IMR-90 (cell line): ENCODE data around the gene FRYL. TPM values are rescaled to one million over a fixed set of nuclear protein-coding genes. Genes with fewer than 3 reads are reported as not detected.
"Not testable (repeated sequence)": the region's sequence is repeated elsewhere in the genome, so short reads cannot be mapped to it uniquely, and the experiment has no call there.

Experiments used
- ATAC-seq: fragments of 200-7000 bp; cut with Tn5 transposase; 2 replicates; pipeline ENCODE4 v1.9.1; 2020; ENCODE audit warnings: low read depth, mild to moderate bottlenecking, moderate library complexity
- BruUV-seq: library from RNA; stranded (reverse); fragments of 400-500 nt; replicated peaks from 2 replicates; lab custom pipeline; 2021; lab: Mats Ljungman, UMichigan
- CTCF ChIA-PET: fragments of 300-600 bp; formaldehyde crosslinking; extraction: SDS; loops from one replicate; lab custom pipeline; 2021; ENCODE audit warnings: antibody characterized with exemption; lab: Yijun Ruan, JAX
- POLR2A ChIA-PET: fragments of 300-600 bp; sonication (Branson Sonifier 250); formaldehyde crosslinking; loops from one replicate; lab custom pipeline; 2022; ENCODE audit warnings: antibody characterized with exemption; ENCODE audit not compliant: unreplicated experiment; lab: Charles Lee
- DNase-seq: peaks from one replicate; pipeline ENCODE4 v3.0.0; 2013
- H2AFZ ChIP-seq: replicated peaks from 2 replicates; pipeline ENCODE3; 2013; ENCODE audit warnings: low read length, mild to moderate bottlenecking; ENCODE audit not compliant: poor library complexity
- H2AK5ac ChIP-seq: 2 replicates; pipeline ENCODE4 v1.6.1; 2013; ENCODE audit warnings: low read depth, low read length, inconsistent platforms
- H2AK9ac ChIP-seq: replicated peaks from 2 replicates; pipeline ENCODE3; 2013; ENCODE audit warnings: mild to moderate bottlenecking, low read depth, low read length, moderate library complexity; ENCODE audit not compliant: poor library complexity
- H2BK120ac ChIP-seq: 2 replicates; pipeline ENCODE4 v1.6.1; 2013; ENCODE audit warnings: low read depth, low read length, inconsistent platforms
- H2BK15ac ChIP-seq: 3 replicates; pipeline ENCODE4 v1.6.1; 2013; ENCODE audit warnings: low read depth, low read length, inconsistent platforms
- H2BK20ac ChIP-seq: 2 replicates; pipeline ENCODE4 v1.6.1; 2013; ENCODE audit warnings: low read depth, mild to moderate bottlenecking, inconsistent platforms, low read length, moderate library complexity
- H2BK5ac ChIP-seq: 2 replicates; pipeline ENCODE4 v1.6.1; 2013; ENCODE audit warnings: mild to moderate bottlenecking, low read depth, low read length, inconsistent platforms; ENCODE audit not compliant: poor library complexity, severe bottlenecking
- H3K14ac ChIP-seq: replicated peaks from 2 replicates; pipeline ENCODE4 v1.6.1; 2013; ENCODE audit warnings: low read depth, low read length, inconsistent platforms
- H3K18ac ChIP-seq: 2 replicates; pipeline ENCODE4 v1.6.1; 2013; ENCODE audit warnings: low read depth, low read length, control low read depth
- H3K23ac ChIP-seq: 2 replicates; pipeline ENCODE4 v1.6.1; 2013; ENCODE audit warnings: low read depth, low read length, inconsistent platforms
- H3K27ac ChIP-seq: 2 replicates; pipeline ENCODE4 v1.5.1; 2013; ENCODE audit warnings: mild to moderate bottlenecking, control low read depth, low read length; ENCODE audit not compliant: insufficient read depth
- H3K27me3 ChIP-seq: 2 replicates; pipeline ENCODE4 v1.6.1; 2013; ENCODE audit warnings: low read length; ENCODE audit not compliant: control insufficient read depth, insufficient read depth
- H3K36me3 ChIP-seq: 2 replicates; pipeline ENCODE4 v1.6.1; 2013; ENCODE audit warnings: low read length, mixed read lengths; ENCODE audit not compliant: control insufficient read depth, insufficient read depth
- H3K4ac ChIP-seq: 2 replicates; pipeline ENCODE4 v1.6.1; 2013; ENCODE audit warnings: low read depth, low read length, inconsistent platforms
- H3K4me1 ChIP-seq: 2 replicates; pipeline ENCODE4 v1.6.1; 2013; ENCODE audit warnings: low read length, mixed read lengths; ENCODE audit not compliant: control insufficient read depth, insufficient read depth
- H3K4me2 ChIP-seq: 2 replicates; pipeline ENCODE4 v1.6.1; 2013; ENCODE audit warnings: low read depth, mild to moderate bottlenecking, control low read depth, low read length, moderate library complexity
- H3K4me3 ChIP-seq: 2 replicates; pipeline ENCODE4 v1.5.1; 2013; ENCODE audit warnings: low read depth, mild to moderate bottlenecking, control low read depth, low read length, moderate library complexity; ENCODE audit not compliant: insufficient read depth
- H3K56ac ChIP-seq: 2 replicates; pipeline ENCODE4 v1.6.1; 2013; ENCODE audit warnings: low read length, inconsistent platforms; ENCODE audit not compliant: insufficient read depth; ENCODE audit errors: extremely low read depth
- H3K79me1 ChIP-seq, 2 experiments: 2 replicates each; pipeline ENCODE4 v1.6.1; 2013; ENCODE audit warnings: low read length in 2 of 2, inconsistent platforms in 1 of 2, low read depth in 1 of 2
- H3K9ac ChIP-seq: 2 replicates; pipeline ENCODE4 v1.6.1; 2013; ENCODE audit warnings: low read depth, low read length, control low read depth
- H3K9me1 ChIP-seq: 2 replicates; pipeline ENCODE4 v1.6.1; 2013; ENCODE audit warnings: low read length, inconsistent platforms; ENCODE audit not compliant: insufficient read depth
- H3K9me3 ChIP-seq: 2 replicates; pipeline ENCODE4 v1.6.1; 2013; ENCODE audit warnings: low read length; ENCODE audit not compliant: control insufficient read depth, insufficient read depth
- H4K20me1 ChIP-seq: 2 replicates; pipeline ENCODE4 v1.6.1; 2013; ENCODE audit warnings: low read length, inconsistent platforms; ENCODE audit not compliant: insufficient read depth
- H4K5ac ChIP-seq: 2 replicates; pipeline ENCODE4 v1.6.1; 2013; ENCODE audit warnings: mild to moderate bottlenecking, low read depth, low read length, control low read depth
- H4K8ac ChIP-seq, 2 experiments: 2 replicates each; pipeline ENCODE4 v1.6.1; 2013; ENCODE audit warnings: low read depth in 2 of 2, low read length in 2 of 2, control low read depth in 1 of 2, inconsistent platforms in 1 of 2
- H4K91ac ChIP-seq: 2 replicates; pipeline ENCODE4 v1.6.1; 2013; ENCODE audit warnings: low read depth, low read length, inconsistent platforms; ENCODE audit not compliant: insufficient read depth
- WGBS, 2 experiments: methylation state at CpG; one replicate each; pipeline versions ENCODE4 v1.1.5 to v1.1.7; 2013; ENCODE audit warnings: missing lambda C conversion rate in 2 of 2; ENCODE audit not compliant: insufficient read length in 1 of 2; ENCODE audit errors: extremely low coverage in 2 of 2; 5-methylcytosine and 5-hydroxymethylcytosine counted together
- dilution Hi-C: fragments of 300-500 bp; cut with HindIII; formaldehyde crosslinking; loops from one replicate; pipeline ENCODE4 v1.14.3; 2018; ENCODE audit warnings: low sequenced_read_pairs; ENCODE audit not compliant: unreplicated experiment
- in situ Hi-C: fragments of 300-500 bp; cut with MboI; formaldehyde crosslinking; loops from 3 replicates; pipeline ENCODE4 v1.14.3; 2019; ENCODE audit warnings: low sequenced_read_pairs, inconsistent platforms, mixed read lengths
- intact Hi-C: fragments of 100-400 bp; cut with micrococcal nuclease; formaldehyde crosslinking; loops from 2 replicates; pipeline ENCODE4 v1.10.0; 2022
- polyA plus RNA-seq, 3 experiments: library from polyadenylated mRNA; depleted of rRNA; stranded (reverse); fragments of >200 nt; gene quantifications; 2 replicates each; pipeline ENCODE4 v1.2.3, GENCODE V29; 2012; ENCODE audit warnings: low replicate concordance in 1 of 3
- total RNA-seq: library from RNA; depleted of rRNA; stranded (reverse); fragments of >200 nt; gene quantifications from 2 replicates; pipeline ENCODE4 v1.2.3, GENCODE V29; 2012

The FRYL gene
- total and polyA plus RNA-seq, 2 of the 4 experiments (the other 2 are of a cell fraction) = 9.9 to 77.4 TPM

DNA sequence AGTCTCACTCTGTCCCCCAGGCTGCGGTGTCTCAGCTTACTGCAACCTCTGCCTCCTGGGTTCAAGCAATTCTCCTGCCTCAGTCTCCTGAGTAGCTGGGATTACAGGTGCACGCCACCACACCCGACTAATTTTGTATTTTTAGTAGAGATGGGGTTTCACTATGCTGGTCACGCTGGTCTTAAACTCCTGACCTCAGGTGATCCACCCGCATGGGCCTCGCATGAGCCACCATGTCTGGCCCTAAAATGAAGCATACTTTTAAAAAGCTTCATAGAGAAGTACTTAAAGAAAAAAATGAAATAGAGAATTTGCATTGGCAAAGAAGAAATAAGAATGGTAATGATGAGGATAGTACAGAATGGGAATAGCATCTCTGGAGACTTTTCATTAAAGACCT, 82.6 kb downstream of the FRYL start:
- H4K5ac ChIP-seq, H3K27me3 ChIP-seq, in situ Hi-C loops, H3K4me3 ChIP-seq, H4K91ac ChIP-seq, H2AFZ ChIP-seq, POLR2A ChIA-PET, H2AK5ac ChIP-seq, H3K27ac ChIP-seq, H3K14ac ChIP-seq, H2AK9ac ChIP-seq, CTCF ChIA-PET, intact Hi-C loops, H3K18ac ChIP-seq, H3K36me3 ChIP-seq, H3K4me1 ChIP-seq, H3K9ac ChIP-seq, H3K9me3 ChIP-seq, BruUV-seq, DNase-seq, ATAC-seq, H3K4me2 ChIP-seq, dilution Hi-C loops: not testable (repeated sequence)
- peak overlapping the region; percentile 79 for H2BK5ac ChIP-seq
- peak overlapping the region; percentile 82 for H2BK15ac ChIP-seq
- WGBS, 2 experiments = no CpG with 5 or more reads among the region's 6 CpGs
- 0 out of 4 replicates have a peak overlapping the region, but pooled peaks of 1 of the 2 experiments have one; percentile 32 for H4K8ac ChIP-seq
- H3K79me1 ChIP-seq = peaks cover 5 to 54% of the 10 kb centered on the region in 2 experiments
- H3K9me1 ChIP-seq = peaks cover 10% of the 10 kb centered on the region
- H2BK120ac ChIP-seq = peak overlapping the region; percentile 83; the same call in 1 of the 2 replicates
- peaks cover 10% of the 10 kb centered on the region; the same call in 1 of the 2 replicates for H4K20me1 ChIP-seq
- peak overlapping the region; percentile 69; the same call in 1 of the 2 replicates for H3K23ac ChIP-seq
- peak overlapping the region; percentile 87; the same call in 1 of the 2 replicates for H3K4ac ChIP-seq
- H3K56ac ChIP-seq = 0 out of 2 replicates have a peak overlapping the region, but pooled peaks have one; percentile 54
- peak overlapping the region; percentile 87; the same call in 1 of the 2 replicates for H2BK20ac ChIP-seq
